Left ventricle myocardium superior (tissue), 1 donor: ENCODE measurements around the gene ANKRD13D. TPM values are rescaled to one million over a fixed set of nuclear protein-coding genes. Genes with fewer than 3 reads are reported as not detected.

Experiments used
- ATAC-seq: fragments of 200-7000 bp; cut with Tn5 transposase; one replicate; pipeline ENCODE4 v1.9.1; 2020; ENCODE audit warnings: mild to moderate bottlenecking, moderate library complexity
- DNase-seq: peaks from one replicate; pipeline ENCODE4 v3.0.0-alpha.2; 2020
- intact Hi-C: fragments of 100-400 bp; cut with micrococcal nuclease; formaldehyde crosslinking; loops from one replicate; pipeline ENCODE4 v1.11.0; 2022
- total RNA-seq: library from RNA; stranded (reverse); fragmentation: NEBNext Ultra II Directional; extraction: Animal tissue kit (Norgen Biotek cat#: 25700); gene quantifications from one replicate; pipeline ENCODE4 v1.2.1, GENCODE V29; 2021
- donor health status: DM: no; HTN: yes; CAD: no; lungs with severe emphysema.

The ANKRD13D gene
- total RNA-seq, 1 donor from 2014 or later, result 13.1 TPM

- intact Hi-C loops, result no loop called here
- ATAC-seq (no peak), DNase-seq (no peak)
Observed at GRCh38 chr11:67298786-67299185, 9.7 kb downstream of the ANKRD13D start.

DNA sequence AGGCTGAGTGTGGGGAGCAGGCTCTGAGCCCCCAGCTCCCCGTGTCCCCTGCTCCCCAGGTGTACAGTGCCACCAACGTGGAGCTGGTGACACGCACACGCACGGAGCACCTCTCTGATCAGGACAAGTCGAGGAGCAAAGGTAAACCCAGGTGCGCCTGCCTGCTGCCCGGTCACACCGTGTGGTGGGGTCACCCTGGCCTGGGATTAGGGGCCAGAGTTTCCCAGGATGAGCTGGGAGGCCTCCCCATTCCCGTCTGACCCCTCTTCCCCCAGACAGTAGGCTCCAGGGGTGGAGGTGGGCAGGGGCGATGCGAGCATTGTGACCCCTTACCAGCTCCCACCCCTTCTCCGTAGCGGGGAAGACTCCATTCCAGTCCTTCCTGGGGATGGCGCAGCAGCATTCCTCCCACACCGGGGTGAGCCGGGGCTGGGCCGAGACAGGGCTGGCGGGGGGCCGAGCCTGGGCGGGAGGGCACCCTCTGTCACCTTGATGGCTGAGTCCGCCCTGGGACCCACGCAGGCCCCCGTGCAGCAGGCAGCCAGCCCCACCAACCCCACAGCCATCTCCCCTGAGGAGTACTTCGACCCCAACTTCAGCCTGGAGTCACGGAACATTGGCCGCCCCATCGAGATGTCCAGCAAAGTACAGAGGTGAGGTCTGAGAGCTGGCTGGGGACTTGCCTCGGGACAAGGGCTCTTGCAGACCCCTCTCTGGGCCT is 10.5 kb downstream of the ANKRD13D start:
- ATAC-seq, result no peak
- intact Hi-C loops, result no loop called here
- DNase-seq, result peak; percentile 16

DNA sequence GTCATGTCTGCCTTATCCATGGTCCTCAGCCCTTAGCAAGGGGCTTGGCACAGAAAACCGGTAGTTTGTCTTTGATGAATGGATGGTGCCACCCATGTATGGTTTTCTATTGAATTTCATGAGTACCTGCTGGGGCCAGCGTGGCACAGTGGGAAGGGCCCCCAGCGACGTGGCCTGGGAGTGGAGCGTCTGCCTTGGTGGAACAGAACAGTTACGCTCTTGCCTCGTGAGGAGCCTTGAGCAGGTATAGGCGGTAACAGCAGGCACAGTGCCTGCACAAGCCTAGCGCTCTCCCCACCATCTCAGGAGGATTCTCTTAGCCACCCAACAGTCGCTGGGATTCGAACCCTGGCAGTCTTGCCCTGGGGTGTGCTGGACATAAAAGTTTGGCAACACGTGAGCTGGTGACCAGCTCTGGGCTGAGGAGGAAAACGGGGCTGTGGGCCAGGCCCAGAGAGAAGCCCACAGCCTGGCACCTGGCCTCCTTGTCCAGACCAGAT is 11.2 kb downstream of the ANKRD13D start:
- intact Hi-C loops, result no loop called here
- no peak for ATAC-seq
- peak; percentile 11 for DNase-seq

- DNase-seq (peak; percentile 28), ATAC-seq (no peak)
- intact Hi-C loops, result no loop called here
Observed at GRCh38 chr11:67300756-67301312, 11.7 kb downstream of the ANKRD13D start.

DNA sequence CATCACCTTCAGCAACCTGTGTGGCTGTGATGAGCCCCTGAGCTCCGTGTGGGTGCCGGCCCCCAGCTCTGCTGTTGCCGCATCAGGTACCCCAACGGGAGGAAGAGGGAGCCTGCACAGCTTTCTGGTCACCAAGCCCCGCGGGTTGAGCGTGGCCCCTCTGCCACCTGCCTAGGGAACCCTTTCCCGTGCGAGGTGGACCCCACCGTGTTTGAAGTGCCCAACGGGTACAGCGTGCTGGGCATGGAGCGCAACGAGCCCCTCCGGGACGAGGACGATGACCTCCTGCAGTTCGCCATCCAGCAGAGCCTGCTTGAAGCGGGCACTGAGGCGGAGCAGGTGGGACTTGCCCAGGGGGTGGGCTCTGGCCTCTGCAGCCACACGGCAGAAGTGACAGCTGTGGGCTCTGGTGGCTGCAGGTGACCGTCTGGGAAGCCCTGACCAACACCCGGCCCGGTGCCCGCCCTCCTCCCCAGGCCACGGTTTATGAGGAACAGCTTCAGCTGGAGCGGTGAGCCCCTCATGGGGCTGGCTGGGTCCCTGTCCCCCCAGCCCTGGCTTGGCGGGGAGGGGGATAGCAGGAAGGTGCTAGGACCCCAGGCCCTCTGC is 12.3 kb downstream of the ANKRD13D start:
- ATAC-seq, result no peak
- DNase-seq, result peak; percentile 38
- intact Hi-C loops, result no loop called here

- peak; percentile 65 for ATAC-seq
- intact Hi-C loops, result no loop called here
Observed at GRCh38 chr11:67301951-67302516, 12.9 kb downstream of the ANKRD13D start.

DNA sequence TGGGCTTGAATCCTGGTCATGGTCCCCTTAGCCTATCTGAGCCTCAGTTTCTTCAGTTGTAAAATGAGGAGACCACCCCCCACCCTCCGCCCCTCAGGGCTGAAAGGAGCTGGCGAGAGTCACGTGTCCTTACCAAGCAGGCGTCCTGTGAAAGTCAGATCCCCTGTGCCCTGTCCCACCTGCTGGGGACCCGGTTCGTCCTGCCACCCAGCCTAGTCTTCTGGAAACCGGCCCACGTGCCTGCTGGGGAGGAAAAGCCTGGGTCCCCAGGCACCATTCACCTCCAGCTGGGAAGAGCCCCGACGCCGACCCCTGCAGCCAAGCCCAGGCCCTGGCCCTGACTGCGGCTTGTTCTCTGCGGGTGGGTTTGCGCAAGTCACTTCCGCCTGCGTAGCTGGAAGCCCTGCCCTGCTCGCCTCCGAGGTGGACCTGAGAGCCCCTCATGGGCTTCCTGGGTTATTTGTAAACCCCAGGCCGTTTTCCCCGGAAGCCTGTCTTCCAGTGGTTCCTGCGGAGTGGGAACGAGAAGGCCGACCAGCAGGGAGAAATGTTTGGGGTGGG is 13.5 kb downstream of the ANKRD13D start:
- intact Hi-C loops, result no loop called here
- DNase-seq, result peak; percentile 60
- ATAC-seq, result peak; percentile 34

More at GRCh38 chr11:67301951-67302516, 12.9 kb downstream of the ANKRD13D start:
- DNase-seq, result peak; percentile 76

DNA sequence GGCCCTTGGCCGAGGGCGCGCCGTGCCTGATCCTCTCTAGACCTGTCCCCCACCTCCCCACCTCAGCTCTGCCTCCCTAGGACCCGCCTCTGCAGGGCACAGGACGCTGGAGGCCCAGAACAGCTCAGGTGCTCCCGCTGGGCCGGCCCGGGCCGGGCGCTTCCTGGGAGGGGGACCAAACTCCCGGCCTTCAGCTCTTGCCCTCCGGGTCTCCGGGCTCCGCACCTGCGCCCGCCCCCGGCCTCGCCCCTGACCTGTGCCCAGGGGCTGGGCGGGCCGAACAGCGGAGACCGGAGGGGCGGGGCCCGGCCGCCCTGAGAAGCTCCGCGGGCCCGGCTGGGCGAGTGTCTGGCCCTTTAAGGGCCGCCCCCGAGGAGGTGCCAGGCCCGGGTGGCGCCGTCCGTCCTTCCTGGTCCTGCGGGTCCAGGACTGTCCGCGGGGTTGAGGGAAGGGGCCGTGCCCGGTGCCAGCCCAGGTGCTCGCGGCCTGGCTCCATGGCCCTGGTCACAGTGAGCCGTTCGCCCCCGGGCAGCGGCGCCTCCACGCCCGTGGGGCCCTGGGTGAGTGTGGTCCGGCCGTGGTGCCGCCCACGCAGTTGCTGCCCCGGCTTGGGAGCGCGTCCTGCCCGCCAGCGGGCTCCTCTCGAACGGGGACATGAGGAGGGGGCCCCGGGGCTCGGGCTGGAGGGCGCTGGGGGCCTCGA is 14.2 kb downstream of the ANKRD13D start, which contains the start of gene SSH3:
SSH3 (plus strand) TSS at position 399 of the 703 bp plus-strand sequence; CDS start at position 495, 96 bp downstream.
- DNase-seq (peak; percentile 90), ATAC-seq (peak; percentile 93)
- intact Hi-C loops, result no loop called here

GRCh38 chr11:67303835-67304411 is 14.8 kb downstream of the ANKRD13D start:
- ATAC-seq (peak; percentile 32), DNase-seq (peak; percentile 47)
- intact Hi-C loops, result no loop called here

DNA sequence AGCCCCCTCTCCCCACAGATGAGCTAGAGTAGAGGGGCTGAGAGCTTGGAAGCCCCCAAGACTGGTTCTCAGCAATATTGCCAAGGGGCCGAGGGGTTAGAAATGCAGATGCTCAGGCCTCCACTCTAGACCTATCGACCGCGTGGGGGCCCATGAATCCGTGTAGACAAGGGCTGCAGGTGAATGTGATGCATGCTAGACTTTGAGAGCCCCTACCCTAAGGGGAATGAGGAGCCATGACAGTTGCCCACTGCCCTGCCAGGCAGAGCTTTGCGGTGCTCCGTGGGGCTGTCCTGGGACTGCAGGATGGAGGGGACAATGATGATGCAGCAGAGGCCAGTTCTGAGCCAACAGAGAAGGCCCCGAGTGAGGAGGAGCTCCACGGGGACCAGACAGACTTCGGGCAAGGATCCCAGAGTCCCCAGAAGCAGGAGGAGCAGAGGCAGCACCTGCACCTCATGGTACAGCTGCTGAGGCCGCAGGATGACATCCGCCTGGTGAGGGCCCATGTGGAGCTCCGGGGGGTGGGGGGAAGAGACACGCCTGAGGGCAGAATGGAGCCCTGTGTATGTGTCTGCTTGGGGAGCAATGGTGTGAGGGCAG is 15.5 kb downstream of the ANKRD13D start:
- intact Hi-C loops, result no loop called here
- no peak for DNase-seq
- ATAC-seq, result no peak

DNA sequence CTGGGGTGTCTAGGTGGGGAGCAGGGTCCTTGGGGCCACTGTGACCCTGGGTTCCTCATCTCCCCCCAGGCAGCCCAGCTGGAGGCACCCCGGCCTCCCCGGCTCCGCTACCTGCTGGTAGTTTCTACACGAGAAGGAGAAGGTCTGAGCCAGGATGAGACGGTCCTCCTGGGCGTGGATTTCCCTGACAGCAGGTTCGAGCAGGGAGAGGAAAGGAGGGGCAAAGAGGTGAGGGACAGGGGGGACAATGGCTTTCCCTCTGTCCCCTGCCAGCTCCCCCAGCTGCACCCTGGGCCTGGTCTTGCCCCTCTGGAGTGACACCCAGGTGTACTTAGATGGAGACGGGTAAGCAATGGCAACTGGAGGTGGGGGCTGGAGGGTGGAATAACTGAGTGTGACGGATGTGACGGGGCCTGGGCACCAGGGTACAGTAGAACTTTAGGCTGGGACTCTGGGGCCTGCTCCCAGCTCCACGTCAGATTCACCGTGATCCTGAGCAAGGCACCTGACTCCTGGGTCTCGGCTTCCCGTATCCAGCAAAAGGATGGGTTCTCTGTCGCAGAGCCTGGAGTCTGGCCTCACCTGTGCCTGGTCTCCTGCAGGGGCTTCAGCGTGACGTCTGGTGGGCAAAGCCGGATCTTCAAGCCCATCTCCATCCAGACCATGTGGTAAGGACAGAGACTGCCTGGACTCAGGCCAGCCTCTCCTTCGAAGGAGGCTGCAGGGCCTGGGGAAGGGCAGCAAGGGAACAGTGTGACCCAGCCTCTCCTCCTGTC is 17.9 kb downstream of the ANKRD13D start:
- intact Hi-C loops, result no loop called here
- no peak for DNase-seq
- no peak for ATAC-seq

DNA sequence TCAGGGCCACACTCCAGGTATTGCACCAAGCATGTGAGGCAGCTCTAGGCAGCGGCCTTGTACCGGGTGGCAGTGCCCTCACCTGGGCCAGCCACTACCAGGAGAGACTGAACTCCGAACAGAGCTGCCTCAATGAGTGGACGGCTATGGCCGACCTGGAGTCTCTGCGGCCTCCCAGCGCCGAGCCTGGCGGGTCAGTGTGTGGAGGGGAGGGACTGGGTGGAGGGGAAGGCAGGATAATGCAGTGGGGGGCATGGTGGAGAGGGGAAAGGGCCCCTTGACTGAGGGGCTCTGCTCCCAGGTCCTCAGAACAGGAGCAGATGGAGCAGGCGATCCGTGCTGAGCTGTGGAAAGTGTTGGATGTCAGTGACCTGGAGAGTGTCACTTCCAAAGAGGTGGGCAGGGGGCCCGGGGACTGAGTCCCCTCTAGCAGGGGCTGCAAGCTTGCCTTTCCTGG is 18.5 kb downstream of the ANKRD13D start:
- no peak for ATAC-seq
- no peak for DNase-seq
- intact Hi-C loops, result no loop called here

GRCh38 chr11:67308031-67308866 is 19.1 kb downstream of the ANKRD13D start:
- DNase-seq (no peak), ATAC-seq (no peak)
- intact Hi-C loops, result no loop called here

GRCh38 chr11:67309166-67309565 is 20.1 kb downstream of the ANKRD13D start:
- DNase-seq (no peak), ATAC-seq (no peak)
- intact Hi-C loops, result no loop called here

- DNase-seq (no peak), ATAC-seq (no peak)
- intact Hi-C loops, result no loop called here
Observed at GRCh38 chr11:67309661-67310061, 20.6 kb downstream of the ANKRD13D start.

DNA sequence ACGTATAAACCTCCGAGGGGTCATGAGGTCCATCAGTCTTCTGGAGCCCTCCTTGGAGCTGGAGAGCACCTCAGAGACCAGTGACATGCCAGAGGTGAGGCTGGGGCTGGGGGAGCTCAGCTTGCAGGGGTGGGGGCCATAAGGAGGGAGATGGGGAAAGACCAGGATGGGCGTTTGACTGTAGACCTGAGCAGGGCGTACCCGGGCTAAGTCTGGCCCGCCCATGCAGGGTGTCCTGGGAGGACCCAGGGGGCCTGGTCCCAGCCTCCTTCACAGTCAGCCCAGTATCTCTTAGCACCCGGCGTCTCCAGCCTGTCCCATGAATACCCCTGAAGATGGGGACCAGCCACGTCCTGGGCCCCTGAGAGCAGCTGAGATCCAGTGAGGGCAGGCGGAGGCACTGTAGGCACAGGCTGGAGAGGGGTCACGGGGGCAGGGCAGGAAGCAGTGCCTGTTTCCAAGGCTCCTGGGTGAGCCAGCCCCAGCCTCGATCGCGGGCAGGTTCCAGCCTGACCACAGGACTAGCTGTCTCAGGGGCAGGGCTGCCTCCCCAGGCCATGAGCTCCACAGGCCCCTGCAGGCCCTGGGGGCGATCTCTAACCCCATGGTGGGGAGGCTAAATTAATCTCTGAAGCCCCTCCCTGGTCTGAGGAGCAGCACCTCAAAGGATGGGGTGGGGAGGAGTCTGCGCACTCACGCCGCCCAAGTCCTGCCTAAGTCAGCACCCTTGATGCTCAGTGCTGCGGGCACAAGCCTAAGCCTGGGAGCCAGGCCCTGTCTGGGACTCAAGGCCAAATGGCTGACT is 21.3 kb downstream of the ANKRD13D start:
- no peak for ATAC-seq
- DNase-seq, result no peak
- intact Hi-C loops, result no loop called here
